Measurements from ENCODE around the gene ATF3. TPM values are rescaled to one million over a fixed set of nuclear protein-coding genes. Genes with fewer than 3 reads are reported as not detected.

Gene ATF3
- total RNA-seq, 1 experiment from 2014 or later = 21.8 TPM

- intact Hi-C loops (cut with micrococcal nuclease; ENCODE audit: unreplicated experiment) = loop anchor here (5.0 to 10.0 kb wide), 3 partner anchors 60 to 407 kb away; partner anchors contain the start of genes ANGEL2, NSL1 and TATDN3
- Mint-ChIP-seq H3K4me3 (ENCODE audit: unreplicated experiment) (peak overlapping the region; percentile 91), H3K27ac (ENCODE audit: unreplicated experiment) (peak overlapping the region; percentile 83), H3K36me3 (ENCODE audit: insufficient read depth, unreplicated experiment) (peaks cover 35% of the 10 kb centered on the region), H3K27me3 (ENCODE audit: insufficient read depth, unreplicated experiment) (no peaks in the 10 kb centered on the region), H3K4me1 (ENCODE audit: low read depth, unreplicated experiment) (peaks cover 34% of the 10 kb centered on the region), H3K9me3 (ENCODE audit: unreplicated experiment) (no peaks in the 10 kb centered on the region)
- Histone ChIP-seq H3K9me3 (no peaks in the 10 kb centered on the region), H3K4me1 (peaks cover 28% of the 10 kb centered on the region), H3K36me3 (ENCODE audit: control insufficient read depth, insufficient read depth, low read length) (no peaks in the 10 kb centered on the region), H3K27me3 (replicated peaks; ENCODE audit: control insufficient read depth, insufficient read depth, low read length) (peaks cover 4% of the 10 kb centered on the region; the same call in 1 of the 2 replicates), H3K4me3 (ENCODE audit: low read depth, low read length) (peak overlapping the region; percentile 81)
- ChIA-PET POLR2A (interaction anchor here (1.0 to 1.6 kb wide), 3 partner anchors 119 to 130 kb away, joined by 3 to 16 read pairs (median 9); no protein-coding TSS in a partner anchor), CTCF (interaction anchor here (1.5 to 1.8 kb wide), 2 partner anchors 11 to 130 kb away, joined by 6 to 9 read pairs; no protein-coding TSS in a partner anchor)
- no peak for TF ChIP-seq CTCF (IDR thresholded peaks at IDR 0.05; ENCODE audit: insufficient read depth in 1 of 2, low read depth in 1 of 2, low read length in 1 of 2, severe bottlenecking in 1 of 2, unreplicated experiment in 1 of 2)
- peak in 1 of 2 experiments; percentile 38 for DNase-seq
- BruUV-seq (replicated peaks) = no TSS peak
Measured at GRCh38 chr1:212607206-212607912, 1.2 kb upstream of the ATF3 start.

DNA sequence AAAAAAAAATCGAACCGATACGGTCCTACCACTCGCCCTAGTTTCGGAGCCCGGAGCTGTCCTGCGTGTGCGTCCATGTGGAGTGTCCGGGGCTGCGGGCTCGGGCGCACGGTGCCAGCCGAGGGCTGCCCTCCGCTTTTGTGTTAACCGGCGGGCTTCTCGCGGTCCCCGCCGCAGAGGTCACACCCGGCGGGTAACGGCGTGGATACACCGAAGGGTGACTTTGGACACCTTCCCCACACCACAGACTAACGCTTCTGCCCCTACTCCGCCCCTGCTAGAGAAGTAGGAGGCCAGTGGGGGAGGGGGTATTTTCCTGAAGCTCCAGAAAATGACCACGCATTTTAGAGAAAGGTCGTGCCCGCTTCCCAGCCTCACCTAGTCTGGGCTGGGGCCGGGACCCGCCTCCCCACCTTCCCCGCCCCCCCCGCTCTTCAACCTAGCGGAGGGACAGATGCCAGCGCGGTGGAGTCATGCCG is 609 bp upstream of the ATF3 start:
- no peak for TF ChIP-seq CTCF (IDR thresholded peaks at IDR 0.05; ENCODE audit: insufficient read depth in 1 of 2, low read depth in 1 of 2, low read length in 1 of 2, severe bottlenecking in 1 of 2, unreplicated experiment in 1 of 2)
- Histone ChIP-seq H3K4me3 (ENCODE audit: low read depth, low read length) (peak overlapping the region; percentile 81), H3K27me3 (replicated peaks; ENCODE audit: control insufficient read depth, insufficient read depth, low read length) (peaks cover 4% of the 10 kb centered on the region; the same call in 1 of the 2 replicates), H3K9me3 (no peaks in the 10 kb centered on the region), H3K36me3 (ENCODE audit: control insufficient read depth, insufficient read depth, low read length) (no peaks in the 10 kb centered on the region), H3K4me1 (peaks cover 28% of the 10 kb centered on the region)
- H3K9me3 Mint-ChIP-seq (ENCODE audit: unreplicated experiment) = no peaks in the 10 kb centered on the region
- peak overlapping the region; percentile 83 for H3K27ac Mint-ChIP-seq (ENCODE audit: unreplicated experiment)
- peak overlapping the region; percentile 91 for H3K4me3 Mint-ChIP-seq (ENCODE audit: unreplicated experiment)
- no peak for DNase-seq
- no peaks in the 10 kb centered on the region for H3K27me3 Mint-ChIP-seq (ENCODE audit: insufficient read depth, unreplicated experiment)
- TSS peak; percentile 64 for BruUV-seq (replicated peaks)
- H3K4me1 Mint-ChIP-seq (ENCODE audit: low read depth, unreplicated experiment) = peaks cover 34% of the 10 kb centered on the region
- intact Hi-C loops (cut with micrococcal nuclease; ENCODE audit: unreplicated experiment) = loop anchor here (1.0 to 10.0 kb wide), 5 partner anchors 12 to 407 kb away; partner anchors contain the start of genes ANGEL2, NSL1 and TATDN3
- H3K36me3 Mint-ChIP-seq (ENCODE audit: insufficient read depth, unreplicated experiment) = peaks cover 35% of the 10 kb centered on the region
- CTCF ChIA-PET = interaction anchor here (0.6 to 1.9 kb wide), 14 partner anchors 11 to 208 kb away, joined by 3 to 23 read pairs (median 4); no protein-coding TSS in a partner anchor
- POLR2A ChIA-PET = interaction anchor here (0.6 to 1.6 kb wide), 26 partner anchors 11 to 1943 kb away, joined by 3 to 22 read pairs (median 6); partner anchors contain the start of genes DTL and FLVCR1

Data from Caco-2 (cell line).